SK-N-SH (cell line): ENCODE data around the gene DHRS13. TPM values are rescaled to one million over a fixed set of nuclear protein-coding genes. Genes with fewer than 3 reads are reported as not detected.

Experiments used
- CTCF ChIA-PET: fragments of 300-600, 350-600 bp; formaldehyde crosslinking; extraction: SDS; loops from one replicate; lab custom pipeline; 2021; lab: Yijun Ruan, JAX
- POLR2A ChIA-PET: fragments of 350-600 bp; sonication (Branson Sonifier 250); formaldehyde crosslinking; extraction: SDS; loops from one replicate; lab custom pipeline; 2020; ENCODE audit warnings: antibody characterized with exemption, inconsistent platforms; lab: Yijun Ruan, JAX
- DNase-seq: peaks from one replicate; pipeline ENCODE4 v3.0.0; 2012
- H2AFZ ChIP-seq: fragments of 200-600 bp; sonication (generic); 2 replicates; pipeline ENCODE4 v1.8.1; 2016; ENCODE audit warnings: antibody characterized with exemption, mild to moderate bottlenecking, low read depth
- H3F3A ChIP-seq: fragments of 200-600 bp; sonication (generic); replicated peaks from 2 replicates; pipeline ENCODE3; 2016; ENCODE audit warnings: antibody characterized with exemption, mild to moderate bottlenecking; ENCODE audit not compliant: insufficient read depth
- H3K27ac ChIP-seq, 2 experiments: fragments of 200-500 bp in 1 of 2; fragments of 200-600 bp in 1 of 2; sonication (Bioruptor generic) in 1 of 2; sonication (generic), shearing (Covaris generic) in 1 of 2; 2 replicates each; pipeline versions ENCODE4 v1.5.1 to v1.6.1; 2014 to 2016; ENCODE audit warnings: low read depth in 2 of 2, inconsistent platforms in 1 of 2, low read length in 1 of 2, mild to moderate bottlenecking in 1 of 2, mixed read lengths in 1 of 2
- H3K27me3 ChIP-seq: fragments of 200-600 bp; sonication (generic), shearing (Covaris generic); 2 replicates; pipeline ENCODE4 v1.6.1; 2016; ENCODE audit warnings: mixed run types; ENCODE audit not compliant: insufficient read depth
- H3K36me3 ChIP-seq, 2 experiments: fragments of 200-500 bp in 1 of 2; fragments of 200-600 bp in 1 of 2; sonication (Bioruptor generic) in 1 of 2; sonication (generic) in 1 of 2; replicated peaks in 1 of 2; 2 replicates each; pipeline versions ENCODE3 to v1.5.1; 2014 to 2016; ENCODE audit warnings: low read length in 1 of 2, mild to moderate bottlenecking in 1 of 2; ENCODE audit not compliant: insufficient read depth in 2 of 2, control insufficient read depth in 1 of 2
- H3K4me1 ChIP-seq, 2 experiments: fragments of 200-500 bp in 1 of 2; fragments of 200-600 bp in 1 of 2; sonication (Bioruptor generic) in 1 of 2; sonication (generic), shearing (Covaris generic) in 1 of 2; 2 replicates each; pipeline versions ENCODE4 v1.5.1 to v1.6.1; 2014 to 2016; ENCODE audit warnings: low read depth in 1 of 2, low read length in 1 of 2, mixed run types in 1 of 2; ENCODE audit not compliant: insufficient read depth in 2 of 2, control insufficient read depth in 1 of 2
- H3K4me2 ChIP-seq: fragments of 200-600 bp; sonication (generic), shearing (Covaris generic); 2 replicates; pipeline ENCODE4 v1.6.1; 2017; ENCODE audit warnings: mixed run types
- H3K4me3 ChIP-seq, 2 experiments: fragments of 200-500 bp in 1 of 2; fragments of 200-600 bp in 1 of 2; sonication (Bioruptor generic) in 1 of 2; sonication (generic), shearing (Covaris generic) in 1 of 2; 2 replicates each; pipeline versions ENCODE4 v1.5.1 to v1.8.1; 2014 to 2016; ENCODE audit warnings: low read depth in 2 of 2, inconsistent platforms in 1 of 2, low read length in 1 of 2, mild to moderate bottlenecking in 1 of 2, mixed read lengths in 1 of 2, moderate library complexity in 1 of 2
- H3K79me2 ChIP-seq: fragments of 200-600 bp; sonication (generic); 2 replicates; pipeline ENCODE4 v1.8.1; 2017; ENCODE audit warnings: mild to moderate bottlenecking; ENCODE audit not compliant: insufficient read depth
- H3K9ac ChIP-seq: fragments of 200-600 bp; sonication (generic); 2 replicates; pipeline ENCODE4 v1.6.1; 2017; ENCODE audit warnings: mixed run types
- H3K9me2 ChIP-seq: fragments of 200-600 bp; sonication (generic); 2 replicates; pipeline ENCODE4 v1.6.1; 2017; ENCODE audit warnings: mixed run types
- H3K9me3 ChIP-seq: fragments of 200-600 bp; sonication (generic); 2 replicates; pipeline ENCODE4 v1.6.1; 2017; ENCODE audit warnings: mixed run types, mild to moderate bottlenecking, moderate library complexity
- H4K20me1 ChIP-seq: fragments of 200-600 bp; sonication (generic); 2 replicates; pipeline ENCODE4 v1.6.1; 2017; ENCODE audit warnings: mild to moderate bottlenecking, mixed run types; ENCODE audit not compliant: insufficient read depth
- ELF1 ChIP-seq: IDR thresholded peaks from 2 replicates; pipeline ENCODE4 v1.4.0; 2012
- EP300 ChIP-seq, 2 experiments: IDR thresholded peaks; 2 replicates each; pipeline versions ENCODE4 v1.4.0 to v1.6.1; 2012; ENCODE audit warnings: borderline replicate concordance in 1 of 2, low read depth in 1 of 2, low read length in 1 of 2
- EZH2phosphoT487 ChIP-seq: fragments of 200-600 bp; sonication (generic); IDR thresholded peaks from 2 replicates; pipeline ENCODE4 v1.6.1; 2017; ENCODE audit warnings: low read depth, mixed run types, mild to moderate bottlenecking, antibody characterized with exemption, moderate library complexity, borderline replicate concordance
- GATA2 ChIP-seq: sonication (generic); formaldehyde crosslinking; IDR thresholded peaks from 2 replicates; pipeline ENCODE4 v1.5.0; 2020; ENCODE audit warnings: mild to moderate bottlenecking, missing genetic modification reagents
- JUND ChIP-seq: IDR thresholded peaks from 2 replicates; pipeline ENCODE4 v1.4.0; 2012
- MEF2A ChIP-seq: IDR thresholded peaks from 2 replicates; pipeline ENCODE4 v1.4.0; 2012; ENCODE audit warnings: low read depth, borderline replicate concordance
- NFIC ChIP-seq: IDR thresholded peaks from 2 replicates; pipeline ENCODE4 v1.4.0; 2012; ENCODE audit warnings: borderline replicate concordance
- NRF1 ChIP-seq: IDR thresholded peaks from 2 replicates; pipeline ENCODE4 v1.6.1; 2012; ENCODE audit warnings: low read depth, mild to moderate bottlenecking, low read length
- RFX5 ChIP-seq: IDR thresholded peaks from 2 replicates; pipeline ENCODE4 v1.6.1; 2012; ENCODE audit warnings: mild to moderate bottlenecking, improper control_type of control experiment, low read length
- TAF1 ChIP-seq: IDR thresholded peaks from 2 replicates; pipeline ENCODE4 v1.6.1; 2012; ENCODE audit warnings: low read depth, mild to moderate bottlenecking, low read length, moderate library complexity, borderline replicate concordance
- WGBS: methylation state at CpG from one replicate; pipeline ENCODE4 v1.1.6; 2017; ENCODE audit warnings: low lambda C conversion rate; 5-methylcytosine and 5-hydroxymethylcytosine counted together
- polyA plus RNA-seq, 3 experiments: library from polyadenylated mRNA; depleted of rRNA; stranded (reverse); fragments of >200 nt; gene quantifications; 2 replicates each; pipeline ENCODE4 v1.2.3, GENCODE V29; 2012
- TF ChIP-seq, protein P1 (sequence below): fragments of 200-600 bp; sonication (generic); IDR thresholded peaks from 2 replicates; pipeline ENCODE4 v1.6.1; 2017; ENCODE audit warnings: antibody characterized with exemption, mild to moderate bottlenecking, moderate library complexity
- TF ChIP-seq, protein P2 (sequence below): IDR thresholded peaks from 2 replicates; pipeline ENCODE4 v1.6.1; 2012; ENCODE audit warnings: mild to moderate bottlenecking, low read depth, low read length, moderate library complexity
- TF ChIP-seq, protein P3 (sequence below): IDR thresholded peaks from 2 replicates; pipeline ENCODE4 v1.4.0; 2012; ENCODE audit warnings: low read depth
- TF ChIP-seq, protein P4 (sequence below): IDR thresholded peaks from 2 replicates; pipeline ENCODE4 v1.4.0; 2012; ENCODE audit warnings: low read depth, borderline replicate concordance
- TF ChIP-seq, protein P5 (sequence below): fragments of 150-350 bp; IDR thresholded peaks from 2 replicates; pipeline ENCODE4 v1.6.1; 2017; ENCODE audit warnings: antibody characterized with exemption, low read length, low read depth, borderline replicate concordance

Gene DHRS13
- polyA plus RNA-seq, 1 of the 3 experiments (the other 2 are of a cell fraction): 7.4 TPM

DNA sequence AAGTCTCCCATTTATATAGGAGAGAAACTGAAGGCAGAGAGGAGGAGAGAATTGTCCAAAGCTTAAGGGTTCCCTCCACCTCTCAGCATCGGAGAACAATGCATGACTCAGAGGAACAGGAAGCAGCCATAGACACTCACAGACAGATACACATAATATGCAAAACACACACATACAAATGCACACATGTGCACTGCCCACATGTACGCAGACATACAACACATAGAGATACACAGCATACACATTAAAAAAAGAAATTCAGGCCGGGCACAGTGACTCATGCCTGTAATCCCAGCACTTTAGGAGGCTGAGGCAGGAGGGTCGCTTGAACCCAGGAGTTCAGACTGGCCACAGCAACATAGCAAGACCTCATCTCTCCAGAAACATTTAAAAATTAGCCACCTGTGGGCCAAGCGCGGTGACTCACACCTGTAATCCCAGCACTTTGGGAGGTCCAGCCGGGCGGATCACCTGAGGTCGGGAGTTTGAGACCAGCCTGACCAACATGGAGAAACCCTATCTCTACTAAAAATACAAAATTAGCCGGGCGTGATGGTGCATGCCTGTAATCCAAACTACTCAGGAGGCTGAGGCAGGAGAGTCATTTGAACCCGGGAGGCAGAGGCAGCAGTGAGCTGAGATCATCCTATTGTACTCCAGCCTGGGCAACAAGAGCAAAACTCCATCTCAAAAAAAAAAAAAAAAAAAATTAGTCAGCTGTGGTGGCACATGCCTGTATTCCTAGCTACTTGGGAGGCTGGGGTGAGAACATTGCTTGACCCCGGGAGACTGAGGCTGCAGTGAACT, 36.7 kb downstream of the DHRS13 start:
- no peak overlapping the region for H3K27ac ChIP-seq
- H3K9me3 ChIP-seq: no peaks in the 10 kb centered on the region
- no peaks in the 10 kb centered on the region for H3K27me3 ChIP-seq
- no peak for DNase-seq
- H3K79me2 ChIP-seq: no peaks in the 10 kb centered on the region
- TF ChIP-seq NRF1 (no peak), EP300 (IDR thresholded peaks at IDR 0.05; ENCODE audit: borderline replicate concordance in 1 of 2, low read depth in 1 of 2, low read length in 1 of 2) (no peak), MEF2A (no peak), JUND (no peak), NFIC (no peak), RFX5 (no peak), TAF1 (no peak), GATA2 (CRISPR knock-in tag) (no peak)
- TF ChIP-seq, protein P1, sequence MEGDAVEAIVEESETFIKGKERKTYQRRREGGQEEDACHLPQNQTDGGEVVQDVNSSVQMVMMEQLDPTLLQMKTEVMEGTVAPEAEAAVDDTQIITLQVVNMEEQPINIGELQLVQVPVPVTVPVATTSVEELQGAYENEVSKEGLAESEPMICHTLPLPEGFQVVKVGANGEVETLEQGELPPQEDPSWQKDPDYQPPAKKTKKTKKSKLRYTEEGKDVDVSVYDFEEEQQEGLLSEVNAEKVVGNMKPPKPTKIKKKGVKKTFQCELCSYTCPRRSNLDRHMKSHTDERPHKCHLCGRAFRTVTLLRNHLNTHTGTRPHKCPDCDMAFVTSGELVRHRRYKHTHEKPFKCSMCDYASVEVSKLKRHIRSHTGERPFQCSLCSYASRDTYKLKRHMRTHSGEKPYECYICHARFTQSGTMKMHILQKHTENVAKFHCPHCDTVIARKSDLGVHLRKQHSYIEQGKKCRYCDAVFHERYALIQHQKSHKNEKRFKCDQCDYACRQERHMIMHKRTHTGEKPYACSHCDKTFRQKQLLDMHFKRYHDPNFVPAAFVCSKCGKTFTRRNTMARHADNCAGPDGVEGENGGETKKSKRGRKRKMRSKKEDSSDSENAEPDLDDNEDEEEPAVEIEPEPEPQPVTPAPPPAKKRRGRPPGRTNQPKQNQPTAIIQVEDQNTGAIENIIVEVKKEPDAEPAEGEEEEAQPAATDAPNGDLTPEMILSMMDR: no peak
- no peak overlapping the region for H2AFZ ChIP-seq
- no peaks in the 10 kb centered on the region for H4K20me1 ChIP-seq
- CTCF ChIA-PET: no interaction called here
- POLR2A ChIA-PET: no interaction called here
- H3K4me1 ChIP-seq: no peaks in the 10 kb centered on the region
- no peak overlapping the region for H3K4me3 ChIP-seq
- H3K36me3 ChIP-seq: no peaks in the 10 kb centered on the region
- H3K4me2 ChIP-seq: no peak overlapping the region
- H3K9ac ChIP-seq: no peak overlapping the region
- no peaks in the 10 kb centered on the region for H3F3A ChIP-seq
- H3K9me2 ChIP-seq: no peaks in the 10 kb centered on the region
- 83% methylated on average over 13 of the region's 13 CpGs for WGBS

DNA sequence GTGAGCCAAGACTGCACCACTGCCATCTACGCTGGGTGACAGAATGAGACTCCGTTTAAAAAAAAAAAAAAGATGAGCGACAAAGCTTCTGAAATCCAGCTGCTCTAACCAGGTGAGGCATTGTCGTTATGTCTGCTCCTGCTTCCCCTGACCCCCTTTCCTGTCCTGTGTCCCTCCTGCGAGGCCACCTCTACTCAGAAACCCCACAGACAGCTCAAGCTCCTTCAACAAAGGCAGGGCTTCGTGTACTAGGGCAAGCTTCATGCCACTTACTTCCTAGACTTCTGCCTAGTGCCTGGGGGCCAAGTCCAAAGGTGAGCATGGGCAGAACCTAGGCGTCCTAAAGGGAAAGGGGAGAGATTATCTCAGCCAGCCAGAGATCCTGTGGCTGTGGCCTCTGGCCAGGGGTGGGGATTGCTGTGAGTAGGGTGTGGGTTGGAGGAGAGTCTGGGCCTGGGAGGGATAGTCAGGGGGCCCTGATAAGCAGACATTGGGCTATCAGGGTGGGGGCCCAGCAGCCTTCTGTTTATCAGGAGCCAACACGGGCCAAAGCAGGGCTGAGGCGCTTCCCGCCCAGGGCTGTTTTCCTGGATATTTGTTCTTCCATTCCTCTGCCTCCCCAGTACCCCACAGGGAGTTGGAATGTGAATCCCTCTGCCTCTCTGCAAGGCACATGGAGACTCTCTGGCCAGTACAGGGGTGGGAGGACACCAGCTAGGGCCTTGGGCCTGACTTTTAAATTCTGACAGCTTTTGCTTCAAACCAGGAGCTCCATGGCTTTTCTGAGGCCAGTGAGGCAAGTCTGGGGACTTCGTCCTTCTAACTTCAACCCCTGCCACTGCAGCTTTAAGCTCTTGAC, 37.7 kb downstream of the DHRS13 start:
- TF ChIP-seq ELF1 (no peak), NFIC (no peak), RFX5 (no peak), EZH2phosphoT487 (no peak), JUND (no peak), GATA2 (CRISPR knock-in tag) (no peak)
- TF ChIP-seq, protein P2, sequence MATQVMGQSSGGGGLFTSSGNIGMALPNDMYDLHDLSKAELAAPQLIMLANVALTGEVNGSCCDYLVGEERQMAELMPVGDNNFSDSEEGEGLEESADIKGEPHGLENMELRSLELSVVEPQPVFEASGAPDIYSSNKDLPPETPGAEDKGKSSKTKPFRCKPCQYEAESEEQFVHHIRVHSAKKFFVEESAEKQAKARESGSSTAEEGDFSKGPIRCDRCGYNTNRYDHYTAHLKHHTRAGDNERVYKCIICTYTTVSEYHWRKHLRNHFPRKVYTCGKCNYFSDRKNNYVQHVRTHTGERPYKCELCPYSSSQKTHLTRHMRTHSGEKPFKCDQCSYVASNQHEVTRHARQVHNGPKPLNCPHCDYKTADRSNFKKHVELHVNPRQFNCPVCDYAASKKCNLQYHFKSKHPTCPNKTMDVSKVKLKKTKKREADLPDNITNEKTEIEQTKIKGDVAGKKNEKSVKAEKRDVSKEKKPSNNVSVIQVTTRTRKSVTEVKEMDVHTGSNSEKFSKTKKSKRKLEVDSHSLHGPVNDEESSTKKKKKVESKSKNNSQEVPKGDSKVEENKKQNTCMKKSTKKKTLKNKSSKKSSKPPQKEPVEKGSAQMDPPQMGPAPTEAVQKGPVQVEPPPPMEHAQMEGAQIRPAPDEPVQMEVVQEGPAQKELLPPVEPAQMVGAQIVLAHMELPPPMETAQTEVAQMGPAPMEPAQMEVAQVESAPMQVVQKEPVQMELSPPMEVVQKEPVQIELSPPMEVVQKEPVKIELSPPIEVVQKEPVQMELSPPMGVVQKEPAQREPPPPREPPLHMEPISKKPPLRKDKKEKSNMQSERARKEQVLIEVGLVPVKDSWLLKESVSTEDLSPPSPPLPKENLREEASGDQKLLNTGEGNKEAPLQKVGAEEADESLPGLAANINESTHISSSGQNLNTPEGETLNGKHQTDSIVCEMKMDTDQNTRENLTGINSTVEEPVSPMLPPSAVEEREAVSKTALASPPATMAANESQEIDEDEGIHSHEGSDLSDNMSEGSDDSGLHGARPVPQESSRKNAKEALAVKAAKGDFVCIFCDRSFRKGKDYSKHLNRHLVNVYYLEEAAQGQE: no peak
- TF ChIP-seq, protein P3, sequence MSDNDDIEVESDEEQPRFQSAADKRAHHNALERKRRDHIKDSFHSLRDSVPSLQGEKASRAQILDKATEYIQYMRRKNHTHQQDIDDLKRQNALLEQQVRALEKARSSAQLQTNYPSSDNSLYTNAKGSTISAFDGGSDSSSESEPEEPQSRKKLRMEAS: no peak
- TF ChIP-seq, protein P4, sequence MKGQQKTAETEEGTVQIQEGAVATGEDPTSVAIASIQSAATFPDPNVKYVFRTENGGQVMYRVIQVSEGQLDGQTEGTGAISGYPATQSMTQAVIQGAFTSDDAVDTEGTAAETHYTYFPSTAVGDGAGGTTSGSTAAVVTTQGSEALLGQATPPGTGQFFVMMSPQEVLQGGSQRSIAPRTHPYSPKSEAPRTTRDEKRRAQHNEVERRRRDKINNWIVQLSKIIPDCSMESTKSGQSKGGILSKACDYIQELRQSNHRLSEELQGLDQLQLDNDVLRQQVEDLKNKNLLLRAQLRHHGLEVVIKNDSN: no peak
- TF ChIP-seq, protein P5, sequence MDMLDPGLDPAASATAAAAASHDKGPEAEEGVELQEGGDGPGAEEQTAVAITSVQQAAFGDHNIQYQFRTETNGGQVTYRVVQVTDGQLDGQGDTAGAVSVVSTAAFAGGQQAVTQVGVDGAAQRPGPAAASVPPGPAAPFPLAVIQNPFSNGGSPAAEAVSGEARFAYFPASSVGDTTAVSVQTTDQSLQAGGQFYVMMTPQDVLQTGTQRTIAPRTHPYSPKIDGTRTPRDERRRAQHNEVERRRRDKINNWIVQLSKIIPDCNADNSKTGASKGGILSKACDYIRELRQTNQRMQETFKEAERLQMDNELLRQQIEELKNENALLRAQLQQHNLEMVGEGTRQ: no peak
- TF ChIP-seq, all 33 proteins: peak for 0
- Histone ChIP-seq H3K9me2 (no peaks in the 10 kb centered on the region), H3K9ac (no peak overlapping the region), H4K20me1 (no peaks in the 10 kb centered on the region), H3K9me3 (no peaks in the 10 kb centered on the region), H3K4me1 (no peaks in the 10 kb centered on the region), H3K4me3 (no peak overlapping the region), H3K27ac (no peak overlapping the region), H3K4me2 (no peak overlapping the region), H3F3A (no peaks in the 10 kb centered on the region), H3K36me3 (peaks cover 3 to 7% of the 10 kb centered on the region in 2 experiments), H2AFZ (no peak overlapping the region), H3K27me3 (no peaks in the 10 kb centered on the region), H3K79me2 (no peaks in the 10 kb centered on the region)
- CTCF ChIA-PET: no interaction called here
- 85% methylated on average over 10 of the region's 11 CpGs for WGBS
- DNase-seq: no peak
- POLR2A ChIA-PET: no interaction called here
